ENCODE results near the gene SULT2B1. TPM values are rescaled to one million over a fixed set of nuclear protein-coding genes. Genes with fewer than 3 reads are reported as not detected.

The SULT2B1 gene
- total RNA-seq, 4 donors from 2014 or later: 1.0 TPM; not detected in 3

GRCh38 chr19:48549380-48549779 lies 2.6 kb upstream of the SULT2B1 start:
- H3K9me3 ChIP-seq: no peaks in the 10 kb centered on the region
- no peak for DNase-seq (ENCODE audit: extremely low spot score)
- no peak overlapping the region for H3K4me3 ChIP-seq
- WGBS: 71% methylated on average over 5 of the region's 5 CpGs
- intact Hi-C loops (cut with DNase I): no loop called here
- H3K36me3 ChIP-seq: no peaks in the 10 kb centered on the region
- H3K27me3 ChIP-seq: peaks cover 0 to 59% (median 0%) of the 10 kb centered on the region in 4 donors
- no peak for TF ChIP-seq POLR2A (IDR thresholded peaks at IDR 0.05; ENCODE audit: low read depth)
- no peak for TF ChIP-seq EP300 (IDR thresholded peaks at IDR 0.05)
- no peak for TF ChIP-seq CTCF (IDR thresholded peaks at IDR 0.05)
- no peak for TF ChIP-seq POLR2AphosphoS5 (IDR thresholded peaks at IDR 0.05)
- H3K4me1 ChIP-seq: no peaks in the 10 kb centered on the region
- H3K27ac ChIP-seq (replicated peaks in 1 of 4): no peak overlapping the region

GRCh38 chr19:48552406-48553322 lies 692 bp downstream of the SULT2B1 start:
- Histone ChIP-seq H3K9me3 (no peaks in the 10 kb centered on the region), H3K36me3 (no peaks in the 10 kb centered on the region), H3K27me3 (peaks cover 0 to 34% (median 0%) of the 10 kb centered on the region in 4 donors), H3K27ac (replicated peaks in 1 of 4) (no peak overlapping the region), H3K4me1 (no peaks in the 10 kb centered on the region), H3K4me3 (no peak overlapping the region)
- no peak for TF ChIP-seq CTCF (IDR thresholded peaks at IDR 0.05)
- WGBS: 87% methylated on average over 15 of the region's 19 CpGs
- no peak for DNase-seq (ENCODE audit: extremely low spot score)
- intact Hi-C loops (cut with DNase I): no loop called here

- no peak for TF ChIP-seq POLR2AphosphoS5 (IDR thresholded peaks at IDR 0.05)
- no peak for TF ChIP-seq POLR2A (IDR thresholded peaks at IDR 0.05; ENCODE audit: low read depth)
- no peak for TF ChIP-seq CTCF (IDR thresholded peaks at IDR 0.05)
- no peak for TF ChIP-seq EP300 (IDR thresholded peaks at IDR 0.05)
- Histone ChIP-seq H3K4me3 (no peak overlapping the region), H3K4me1 (peaks cover 0 to 5% (median 2%) of the 10 kb centered on the region in 4 donors), H3K9me3 (no peaks in the 10 kb centered on the region), H3K36me3 (no peaks in the 10 kb centered on the region), H3K27ac (replicated peaks in 1 of 4) (no peak overlapping the region), H3K27me3 (peaks cover 0 to 40% (median 3%) of the 10 kb centered on the region in 4 donors)
- intact Hi-C loops (cut with DNase I): no loop called here
- WGBS: 48% methylated on average over 11 of the region's 18 CpGs
- DNase-seq (ENCODE audit: extremely low spot score): no peak
Measured at GRCh38 chr19:48553676-48554384, 1.9 kb downstream of the SULT2B1 start.

GRCh38 chr19:48554385-48555091 lies 2.6 kb downstream of the SULT2B1 start:
- Histone ChIP-seq H3K4me3 (no peak overlapping the region), H3K36me3 (no peaks in the 10 kb centered on the region), H3K27ac (replicated peaks in 1 of 4) (no peak overlapping the region), H3K27me3 (peaks cover 0 to 43% (median 3%) of the 10 kb centered on the region in 4 donors), H3K9me3 (no peaks in the 10 kb centered on the region), H3K4me1 (peaks cover 0 to 5% (median 2%) of the 10 kb centered on the region in 4 donors)
- WGBS: 77% methylated on average over 15 of the region's 16 CpGs
- no peak for DNase-seq (ENCODE audit: extremely low spot score)
- intact Hi-C loops (cut with DNase I): no loop called here
- no peak for TF ChIP-seq CTCF (IDR thresholded peaks at IDR 0.05)
- no peak for TF ChIP-seq EP300 (IDR thresholded peaks at IDR 0.05)
- no peak for TF ChIP-seq POLR2AphosphoS5 (IDR thresholded peaks at IDR 0.05)
- TF ChIP-seq POLR2A (IDR thresholded peaks at IDR 0.05; ENCODE audit: low read depth): no peak

All from esophagus muscularis mucosa (tissue), 4 donors.